Cardiac septum (tissue), 1 donor: ENCODE data around the gene MINK1. TPM values are rescaled to one million over a fixed set of nuclear protein-coding genes. Genes with fewer than 3 reads are reported as not detected.
"Not testable (repeated sequence)": the region's sequence is repeated elsewhere in the genome, so short reads cannot be mapped to it uniquely, and the experiment has no call there.

Experiments used
- DNase-seq: peaks from one replicate; pipeline ENCODE4 v3.0.0-alpha.2; 2020; ENCODE audit warnings: low spot score
- intact Hi-C: fragments of 100-400 bp; cut with DNase I; formaldehyde crosslinking; loops from one replicate; pipeline ENCODE4 v1.14.0; 2022
- total RNA-seq: library from RNA; stranded (reverse); fragmentation: NEBNext Ultra II Directional; extraction: Animal tissue kit (Norgen Biotek cat#: 25700); gene quantifications from one replicate; pipeline ENCODE4 v1.2.1, GENCODE V29; 2021
- donor health status: DM: no; HTN: no; CAD: no.

MINK1 gene
- total RNA-seq, 1 donor from 2014 or later = 44.0 TPM

- intact Hi-C loops = no loop called here
- no peak for DNase-seq
These were observed 25.3 kb upstream of the MINK1 start for GRCh38 chr17:4807605-4808377.

GRCh38 chr17:4808378-4808767 is 24.8 kb upstream of the MINK1 start:
- intact Hi-C loops = no loop called here
- no peak for DNase-seq

- DNase-seq = no peak
- intact Hi-C loops = no loop called here
These were observed 22.3 kb upstream of the MINK1 start for GRCh38 chr17:4810696-4811290.

GRCh38 chr17:4811471-4811870 is 21.7 kb upstream of the MINK1 start:
- no peak for DNase-seq
- intact Hi-C loops = no loop called here

GRCh38 chr17:4812690-4813089 is 20.4 kb upstream of the MINK1 start:
- intact Hi-C loops = no loop called here
- no peak for DNase-seq

- DNase-seq = no peak
- intact Hi-C loops = no loop called here
These were observed 18.0 kb upstream of the MINK1 start for GRCh38 chr17:4815043-4815675.

GRCh38 chr17:4816826-4817225 is 16.3 kb upstream of the MINK1 start:
- intact Hi-C loops = no loop called here
- no peak for DNase-seq

GRCh38 chr17:4818276-4818675 is 14.9 kb upstream of the MINK1 start:
- intact Hi-C loops = no loop called here
- DNase-seq = no peak

GRCh38 chr17:4822835-4823234 is 10.3 kb upstream of the MINK1 start:
- no peak for DNase-seq
- intact Hi-C loops = no loop called here

- no peak for DNase-seq
These were observed 9.6 kb upstream of the MINK1 start for GRCh38 chr17:4823373-4824089.

GRCh38 chr17:4827399-4827798 is 5.7 kb upstream of the MINK1 start:
- intact Hi-C loops = no loop called here
- DNase-seq = no peak

More at GRCh38 chr17:4823373-4824089, 9.6 kb upstream of the MINK1 start:
- intact Hi-C loops = no loop called here

- not testable (repeated sequence) for DNase-seq
- intact Hi-C loops = loop anchor here (1.0 kb wide), 1 partner anchor 43 kb away; no protein-coding TSS in a partner anchor
These were observed 337 bp upstream of the MINK1 start for GRCh38 chr17:4832829-4833177.

GRCh38 chr17:4833941-4834680 is 971 bp downstream of the MINK1 start:
- intact Hi-C loops = loop anchor here (1.0 to 2.0 kb wide), 2 partner anchors 37 to 44 kb away; partner anchors contain the start of gene PSMB6
- DNase-seq = no peak

GRCh38 chr17:4834681-4835020 is 1.5 kb downstream of the MINK1 start:
- intact Hi-C loops = loop anchor here (2.0 to 5.0 kb wide), 2 partner anchors 38 to 48 kb away; partner anchors contain the start of gene PSMB6
- DNase-seq = no peak

- intact Hi-C loops = loop anchor here (5.0 kb wide), 1 partner anchor 46 kb away; no protein-coding TSS in a partner anchor
- no peak for DNase-seq
These were observed 3.1 kb downstream of the MINK1 start for GRCh38 chr17:4836221-4836620.

- DNase-seq = no peak
- intact Hi-C loops = loop anchor here (5.0 kb wide), 1 partner anchor 45 kb away; no protein-coding TSS in a partner anchor
These were observed 4.5 kb downstream of the MINK1 start for GRCh38 chr17:4837471-4838308.

GRCh38 chr17:4838309-4838785 is 5.2 kb downstream of the MINK1 start:
- DNase-seq = no peak
- intact Hi-C loops = loop anchor here (5.0 kb wide), 1 partner anchor 44 kb away; no protein-coding TSS in a partner anchor

GRCh38 chr17:4839221-4839620 is 6.1 kb downstream of the MINK1 start:
- intact Hi-C loops = loop anchor here (5.0 kb wide), 1 partner anchor 43 kb away; no protein-coding TSS in a partner anchor

More at GRCh38 chr17:4839221-4839620, 6.1 kb downstream of the MINK1 start:
- DNase-seq = no peak
